Adipose tissue (tissue), 3 donors: ENCODE results near the gene CD81. TPM values are rescaled to one million over a fixed set of nuclear protein-coding genes. Genes with fewer than 3 reads are reported as not detected.

Experiments
- H3K27ac ChIP-seq: one replicate; pipeline ENCODE4 v1.5.1; 2013; ENCODE audit warnings: low read depth, low read length
- WGBS, 3 donors: extraction: QIAGEN DNeasy Blood & Tissue Kit; methylation state at CpG; one replicate each; pipeline ENCODE4 v1.1.7; 2013; 5-methylcytosine and 5-hydroxymethylcytosine counted together
- polyA plus RNA-seq, 3 donors: library from polyadenylated mRNA; stranded (reverse); fragments of 200-250 nt; gene quantifications; one replicate each; pipeline ENCODE4 v1.2.3, GENCODE V29; 2013
- donor health status: healthy with polysubstance abuse.
- donor health status: Bipolar disorder and iron deficiency.
- donor health status: healthy.

Gene CD81
- polyA plus RNA-seq, 3 donors = 296 to 1,314 (median 632) TPM

DNA sequence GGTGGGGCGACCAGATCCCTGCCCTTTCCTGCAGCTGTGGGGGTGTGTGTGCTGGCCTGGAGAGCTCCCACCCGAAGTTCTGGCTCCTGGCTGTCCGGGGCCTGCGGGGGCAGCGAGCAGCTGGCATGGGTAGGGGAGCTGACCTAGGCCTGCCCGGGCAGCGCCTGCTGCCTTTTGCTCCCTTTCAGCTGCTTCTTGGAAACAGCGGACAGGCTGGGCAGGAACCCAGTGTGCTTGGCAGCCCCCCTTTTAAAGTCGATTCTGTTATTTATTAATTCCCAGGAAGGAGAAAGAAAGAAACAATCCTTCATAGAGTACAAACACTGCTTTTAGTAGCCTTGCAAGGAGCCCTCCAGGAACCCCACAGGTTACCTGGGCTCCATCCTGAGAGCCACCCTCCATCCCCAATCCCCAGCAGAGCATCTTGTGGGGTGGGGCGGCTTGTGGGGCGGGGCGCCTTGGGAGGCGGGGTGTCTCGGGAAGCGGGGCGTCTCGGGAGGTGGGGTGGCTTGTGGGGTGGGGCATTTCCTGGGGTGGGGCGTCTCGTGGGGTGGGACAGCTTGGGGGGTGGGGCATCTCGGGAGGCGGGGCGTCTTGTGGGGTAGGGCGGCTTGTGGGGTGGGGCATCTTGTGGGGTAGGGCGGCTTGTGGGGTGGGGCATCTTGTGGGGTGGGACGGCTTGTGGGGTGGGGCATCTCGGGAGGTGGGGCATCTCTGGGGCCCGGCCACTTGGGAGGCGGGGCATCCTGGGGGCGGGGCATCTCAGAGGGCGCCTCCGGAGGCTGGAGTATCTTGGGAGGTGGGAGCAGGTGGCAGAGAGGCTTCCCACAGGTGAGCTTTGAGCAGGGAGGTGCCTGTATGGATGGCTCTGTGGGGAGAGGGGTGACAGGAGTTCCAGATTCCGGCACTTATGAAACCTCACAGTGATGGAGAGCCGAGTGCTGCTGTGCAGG, 7.0 kb downstream of the CD81 start:
- H3K27ac ChIP-seq = no peak overlapping the region
- WGBS, 3 donors = 46 to 54% (median 50%) methylated on average over 31 to 32 of the region's 33 CpGs

- WGBS, 3 donors = 69 to 75% (median 75%) methylated on average over 43 to 48 of the region's 48 CpGs
- H3K27ac ChIP-seq = no peak overlapping the region
Observed at GRCh38 chr11:2385156-2386151, 8.3 kb downstream of the CD81 start.

DNA sequence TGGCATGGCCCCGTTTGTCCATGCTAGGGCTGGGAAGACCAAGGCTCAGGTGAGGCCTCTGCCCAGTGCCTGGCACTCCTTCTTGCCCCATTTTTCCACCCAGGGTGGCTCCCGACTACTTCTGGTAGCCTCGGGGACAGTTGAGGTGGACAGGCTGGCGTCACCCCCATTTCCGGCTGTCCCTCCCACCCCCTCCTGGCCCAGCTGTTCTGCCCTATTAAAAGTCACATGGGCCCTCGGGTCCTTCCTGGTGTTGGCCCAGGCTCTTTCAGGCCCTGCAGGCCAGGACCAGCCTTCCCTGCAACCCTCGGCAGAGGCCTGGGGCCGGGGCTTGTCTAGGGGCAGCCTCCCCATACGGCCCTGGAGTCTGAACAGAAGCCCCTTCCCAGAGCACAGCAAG, 9.5 kb downstream of the CD81 start:
- WGBS, 3 donors = 40 to 60% (median 49%) methylated on average over 9 of the region's 9 CpGs
- no peak overlapping the region for H3K27ac ChIP-seq

DNA sequence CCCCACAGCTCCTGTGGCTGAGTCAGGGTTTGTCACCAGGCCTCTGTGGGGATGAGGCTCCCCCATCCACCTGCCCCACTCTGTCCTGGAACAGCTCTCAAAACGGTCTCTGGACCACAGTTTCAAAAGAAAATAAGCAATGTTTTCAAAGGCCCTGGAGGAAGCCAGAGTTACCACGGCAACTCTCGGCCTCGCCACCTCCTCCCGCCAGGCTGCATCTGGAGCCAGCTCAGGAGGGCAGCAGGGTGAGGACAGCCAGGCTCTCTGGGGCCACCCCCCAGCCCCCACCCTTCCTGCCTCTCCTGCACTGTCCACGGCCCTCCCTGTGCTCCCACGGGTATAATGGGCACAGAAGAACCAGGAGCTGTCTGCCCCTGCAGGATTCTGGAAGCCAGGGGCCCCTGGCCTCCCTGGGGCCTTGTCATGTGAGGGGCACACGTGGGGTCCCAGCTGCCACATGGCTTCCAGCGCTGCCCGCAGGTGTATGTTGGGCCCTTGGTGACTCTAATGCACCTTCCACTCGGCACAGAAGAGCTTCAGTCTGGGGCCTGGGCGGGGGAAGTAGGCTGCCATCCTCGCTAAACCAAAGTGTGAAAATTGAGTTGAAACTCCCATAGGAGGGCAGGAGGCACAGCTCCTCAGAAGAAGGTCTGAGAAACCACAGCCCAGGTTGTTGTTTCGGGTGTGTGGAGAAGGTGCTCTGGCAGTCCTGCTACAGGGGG, 10.3 kb downstream of the CD81 start:
- 37 to 54% (median 48%) methylated on average over 14 of the region's 14 CpGs for WGBS, 3 donors

DNA sequence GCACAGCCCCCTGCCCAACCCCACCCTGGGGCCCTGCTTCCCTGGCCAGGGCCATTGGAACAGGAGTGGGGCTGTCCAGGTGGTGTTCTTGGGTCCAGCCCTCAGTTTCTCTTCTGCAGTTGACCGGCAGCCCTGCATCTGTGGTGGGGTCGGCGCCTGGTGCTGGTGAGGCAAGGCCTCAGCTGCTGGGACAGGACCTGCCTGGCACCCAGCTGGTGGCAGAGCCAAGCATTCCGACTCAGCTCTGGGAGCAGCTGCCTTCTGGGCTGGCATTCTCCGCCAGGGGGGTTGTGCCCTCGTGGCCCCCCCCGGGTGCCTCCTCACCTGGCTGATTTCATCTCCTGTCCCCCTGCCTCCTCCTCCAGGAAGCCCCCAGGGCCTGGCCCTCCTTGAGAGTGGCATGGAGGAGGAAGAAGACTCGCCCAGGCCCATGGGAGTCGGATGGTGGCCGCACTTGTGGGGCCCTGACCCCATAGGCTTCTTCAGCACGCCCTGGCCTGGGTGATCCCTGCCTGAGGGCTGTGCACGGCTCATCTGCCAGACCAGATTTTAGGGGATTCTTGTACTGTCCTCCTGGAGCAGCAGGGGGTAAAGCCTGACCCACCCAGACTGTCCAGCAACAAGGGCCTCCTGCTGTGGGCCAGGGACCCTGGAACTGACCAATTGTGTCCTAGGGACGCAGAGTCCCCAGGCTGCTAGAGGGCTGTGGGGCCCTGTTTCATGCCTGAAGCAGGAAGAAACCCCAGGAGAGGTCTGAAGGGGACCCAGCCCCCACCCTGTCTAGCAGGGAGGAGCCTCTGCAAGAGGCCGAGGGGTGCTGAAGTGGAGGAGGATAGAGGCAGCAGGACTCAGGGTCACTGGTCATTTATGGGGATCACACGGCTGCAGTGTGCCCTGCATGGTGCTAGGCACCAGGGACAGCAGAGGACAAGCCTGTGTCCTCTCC, 11.6 kb downstream of the CD81 start:
- 65 to 80% (median 74%) methylated on average over 15 of the region's 15 CpGs for WGBS, 3 donors
- no peak overlapping the region for H3K27ac ChIP-seq

More for the DNA sequence above, 10.3 kb downstream of the CD81 start:
- no peak overlapping the region for H3K27ac ChIP-seq

DNA sequence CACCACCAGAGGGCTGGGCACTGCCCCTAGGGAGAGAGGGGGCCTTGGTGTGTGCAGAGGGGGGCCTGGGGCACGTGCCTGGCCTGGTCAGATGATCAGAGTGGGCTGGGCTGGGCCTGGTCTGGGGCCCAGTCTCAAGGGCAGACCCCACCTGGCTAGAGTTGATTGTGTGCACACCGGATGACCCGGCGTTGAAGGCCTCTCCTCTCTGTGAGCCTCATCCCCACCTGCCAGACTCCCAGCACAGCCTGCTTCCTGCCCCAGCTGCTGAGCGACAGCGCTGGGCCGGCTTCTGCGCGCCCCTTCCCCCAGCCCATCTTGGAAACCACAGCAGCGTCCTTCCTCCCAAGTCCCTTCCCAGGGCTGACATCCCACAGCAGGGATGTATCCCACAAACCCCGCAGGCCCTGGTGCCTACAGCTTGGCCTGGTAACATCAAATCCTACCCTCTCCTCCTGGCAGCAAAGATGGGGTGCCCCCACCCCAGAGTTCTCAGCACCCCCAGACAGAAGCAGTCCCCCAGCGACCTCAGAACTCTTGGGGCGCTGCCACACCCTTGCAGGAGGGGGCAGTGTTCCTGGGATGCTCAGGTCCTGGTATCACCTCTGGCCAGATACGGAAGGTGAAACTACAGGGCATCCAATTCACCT, 12.4 kb downstream of the CD81 start:
- 44 to 55% (median 51%) methylated on average over 9 to 14 of the region's 14 CpGs for WGBS, 3 donors
- no peak overlapping the region for H3K27ac ChIP-seq

- no peak overlapping the region for H3K27ac ChIP-seq
- 82 to 84% (median 83%) methylated on average over 23 of the region's 23 CpGs for WGBS, 3 donors
Observed at GRCh38 chr11:2390091-2390724, 13.1 kb downstream of the CD81 start.

GRCh38 chr11:2390725-2391151, 13.6 kb downstream of the CD81 start:
- H3K27ac ChIP-seq = no peak overlapping the region
- 57 to 70% (median 67%) methylated on average over 4 to 8 of the region's 8 CpGs for WGBS, 3 donors

- 87 to 88% (median 88%) methylated on average over 19 to 20 of the region's 20 CpGs for WGBS, 3 donors
- no peak overlapping the region for H3K27ac ChIP-seq
Observed at GRCh38 chr11:2391181-2391975, 14.3 kb downstream of the CD81 start.

- 84 to 87% (median 85%) methylated on average over 26 of the region's 26 CpGs for WGBS, 3 donors
- no peak overlapping the region for H3K27ac ChIP-seq
Observed at GRCh38 chr11:2392241-2392959, 15.3 kb downstream of the CD81 start.

GRCh38 chr11:2393111-2393868, 16.2 kb downstream of the CD81 start:
- H3K27ac ChIP-seq = no peak overlapping the region
- 84 to 92% (median 91%) methylated on average over 27 of the region's 27 CpGs for WGBS, 3 donors

DNA sequence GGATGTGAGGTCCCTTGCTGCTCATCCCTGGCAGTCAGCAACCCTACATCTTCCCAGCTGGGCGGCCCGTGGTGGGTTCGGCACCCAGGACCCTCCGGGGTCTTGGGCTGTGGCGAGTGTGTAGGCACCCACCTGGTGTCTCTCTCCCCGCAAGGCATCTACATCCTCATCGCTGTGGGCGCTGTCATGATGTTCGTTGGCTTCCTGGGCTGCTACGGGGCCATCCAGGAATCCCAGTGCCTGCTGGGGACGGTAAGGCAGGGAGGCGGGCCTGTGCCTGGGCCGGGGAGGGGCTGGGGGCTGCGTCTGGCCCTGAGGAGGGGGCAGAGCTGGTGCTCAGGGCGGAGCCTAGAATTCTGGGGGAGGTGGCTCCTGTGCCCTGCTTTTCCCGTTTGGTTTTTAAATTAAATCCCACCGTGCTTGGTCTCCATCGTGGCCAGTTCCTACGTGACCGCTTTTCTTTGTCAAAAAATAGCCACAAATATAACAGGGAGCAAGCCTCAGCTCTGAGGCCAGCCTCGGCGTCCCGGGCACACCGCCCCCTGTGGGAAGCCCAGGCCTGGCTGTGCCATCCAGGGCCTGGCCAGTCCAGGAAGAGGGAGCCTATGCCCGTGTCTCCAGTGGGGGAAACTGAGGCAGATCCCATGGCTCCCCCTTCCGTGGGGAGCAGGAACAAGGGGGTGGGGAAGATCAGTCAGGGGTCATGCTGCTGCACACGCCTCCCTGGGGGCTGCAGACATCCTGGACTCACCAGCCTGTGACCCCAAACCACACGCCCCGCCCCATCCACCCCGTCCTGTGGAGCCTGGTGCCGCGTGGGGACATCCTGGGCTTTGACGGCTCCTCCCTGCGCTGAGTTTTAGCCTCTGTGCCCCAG, 17.1 kb downstream of the CD81 start:
- WGBS, 3 donors = 78 to 85% (median 83%) methylated on average over 33 to 34 of the region's 34 CpGs
- no peak overlapping the region for H3K27ac ChIP-seq

DNA sequence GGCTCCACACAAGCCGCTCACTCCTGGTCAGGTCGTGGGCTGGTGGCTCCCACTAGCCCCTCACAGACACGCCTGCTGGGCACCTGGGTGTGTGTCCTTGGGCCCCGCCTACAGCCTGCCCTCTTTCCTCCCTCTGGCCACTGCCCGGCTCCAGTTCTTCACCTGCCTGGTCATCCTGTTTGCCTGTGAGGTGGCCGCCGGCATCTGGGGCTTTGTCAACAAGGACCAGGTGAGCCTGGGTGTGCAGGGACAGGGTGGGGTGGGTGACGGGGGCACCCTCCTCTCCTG, 17.7 kb downstream of the CD81 start:
- H3K27ac ChIP-seq = no peak overlapping the region
- WGBS, 3 donors = 80 to 86% (median 83%) methylated on average over 8 of the region's 8 CpGs
